ENCODE data around the gene PSG4. TPM values are rescaled to one million over a fixed set of nuclear protein-coding genes. Genes with fewer than 3 reads are reported as not detected.
"Not testable (repeated sequence)": the region's sequence is repeated elsewhere in the genome, so short reads cannot be mapped to it uniquely, and the experiment has no call there.

PSG4 gene
- polyA plus RNA-seq, 1 experiment = 5.7 TPM

DNA sequence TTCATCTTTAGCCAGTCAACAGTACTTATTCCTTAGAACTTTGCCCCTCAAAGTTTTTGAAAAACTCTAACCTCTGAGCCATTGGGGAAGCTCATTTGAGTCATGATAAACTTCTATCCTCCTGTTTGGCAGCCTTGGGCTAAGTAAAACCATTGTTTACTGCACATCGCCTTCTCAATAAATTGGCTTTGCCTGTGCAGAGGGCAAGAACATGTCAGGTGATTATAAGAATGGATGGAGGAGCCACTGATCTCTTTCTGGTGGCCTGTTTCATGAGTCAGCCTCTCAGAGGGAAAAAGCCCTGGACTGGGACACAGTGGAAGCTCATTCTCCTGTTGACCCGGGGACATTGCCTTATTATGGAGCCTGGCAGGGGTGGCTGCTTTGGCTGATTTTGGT, 19.4 kb upstream of the PSG4 start:
- Histone ChIP-seq H3K4me3 (ENCODE audit: low read depth, low read length) (no peak overlapping the region), H3K36me3 (ENCODE audit: control insufficient read depth, insufficient read depth, low read length) (no peaks in the 10 kb centered on the region), H3K27me3 (ENCODE audit: control insufficient read depth, insufficient read depth, low read length) (no peaks in the 10 kb centered on the region)
- ChIA-PET POLR2A (no interaction called here), CTCF (interaction anchor here (0.7 to 1.0 kb wide), 3 partner anchors 13 to 121 kb away, joined by 3 to 4 read pairs (median 3); no protein-coding TSS in a partner anchor)
- DNase-seq (ENCODE audit: low read depth) = no peak
- TF ChIP-seq, protein P1, sequence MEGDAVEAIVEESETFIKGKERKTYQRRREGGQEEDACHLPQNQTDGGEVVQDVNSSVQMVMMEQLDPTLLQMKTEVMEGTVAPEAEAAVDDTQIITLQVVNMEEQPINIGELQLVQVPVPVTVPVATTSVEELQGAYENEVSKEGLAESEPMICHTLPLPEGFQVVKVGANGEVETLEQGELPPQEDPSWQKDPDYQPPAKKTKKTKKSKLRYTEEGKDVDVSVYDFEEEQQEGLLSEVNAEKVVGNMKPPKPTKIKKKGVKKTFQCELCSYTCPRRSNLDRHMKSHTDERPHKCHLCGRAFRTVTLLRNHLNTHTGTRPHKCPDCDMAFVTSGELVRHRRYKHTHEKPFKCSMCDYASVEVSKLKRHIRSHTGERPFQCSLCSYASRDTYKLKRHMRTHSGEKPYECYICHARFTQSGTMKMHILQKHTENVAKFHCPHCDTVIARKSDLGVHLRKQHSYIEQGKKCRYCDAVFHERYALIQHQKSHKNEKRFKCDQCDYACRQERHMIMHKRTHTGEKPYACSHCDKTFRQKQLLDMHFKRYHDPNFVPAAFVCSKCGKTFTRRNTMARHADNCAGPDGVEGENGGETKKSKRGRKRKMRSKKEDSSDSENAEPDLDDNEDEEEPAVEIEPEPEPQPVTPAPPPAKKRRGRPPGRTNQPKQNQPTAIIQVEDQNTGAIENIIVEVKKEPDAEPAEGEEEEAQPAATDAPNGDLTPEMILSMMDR (IDR thresholded peaks at IDR 0.05; ENCODE audit: insufficient read depth, low read depth, low read length) = no peak

DNA sequence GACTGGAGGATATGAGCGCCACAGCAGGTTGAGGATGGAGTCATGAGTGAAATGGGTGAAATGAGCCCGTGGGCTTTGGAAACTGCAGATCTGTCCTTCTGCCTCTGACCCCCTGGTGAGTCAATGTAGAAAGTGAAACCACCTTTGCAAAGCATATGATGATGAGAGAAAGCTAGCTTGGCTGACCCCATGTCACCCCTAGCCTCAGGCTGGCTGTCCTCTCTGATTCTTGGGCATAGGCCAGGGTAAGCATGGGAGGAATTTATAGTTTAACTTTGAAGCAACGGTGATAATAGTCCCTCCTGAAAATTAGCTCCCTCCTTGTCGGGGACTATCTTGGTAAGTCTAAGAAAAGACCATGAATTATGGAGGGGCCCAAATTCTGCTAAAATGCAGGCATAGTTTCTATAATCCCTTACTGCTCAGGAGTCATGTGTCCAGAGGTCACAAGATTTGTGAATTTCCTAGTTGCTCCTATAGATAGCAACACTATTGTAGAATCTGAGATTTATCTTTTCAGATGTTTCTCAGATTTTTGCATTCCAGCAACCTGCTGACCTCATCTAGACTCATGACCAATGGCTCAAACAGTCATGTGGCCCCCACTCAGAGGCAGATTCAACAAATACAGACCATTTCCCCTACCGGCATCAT, 18.9 kb upstream of the PSG4 start:
- POLR2A ChIA-PET = not testable (repeated sequence)
- CTCF ChIA-PET = interaction anchor here (0.7 to 1.0 kb wide), 3 partner anchors 12 to 120 kb away, joined by 3 to 4 read pairs (median 3); no protein-coding TSS in a partner anchor
- peak; percentile 22 for DNase-seq (ENCODE audit: low read depth)

DNA sequence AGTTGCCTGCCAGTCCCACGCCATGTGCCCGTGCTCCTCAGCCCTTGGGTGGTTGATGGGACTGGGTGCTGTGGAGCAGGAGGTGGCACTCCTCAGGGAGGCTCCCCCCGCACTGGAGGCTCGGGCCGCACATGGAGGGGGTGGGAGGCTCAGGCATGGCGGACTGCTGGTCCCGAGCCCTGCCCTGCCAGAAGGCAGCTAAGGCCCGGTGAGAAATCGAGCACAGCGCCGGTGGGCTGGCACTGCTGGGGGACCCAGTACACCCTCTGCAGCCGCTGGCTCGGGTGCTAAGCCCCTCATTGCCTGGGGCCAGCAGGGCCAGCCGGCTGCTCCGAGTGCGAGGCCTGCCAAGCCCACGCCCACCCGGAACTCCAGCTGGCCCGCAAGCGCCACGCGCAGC, 16.5 kb upstream of the PSG4 start:
- DNase-seq (ENCODE audit: low read depth); H3K36me3 ChIP-seq (ENCODE audit: control insufficient read depth, insufficient read depth, low read length); CTCF ChIA-PET; H3K4me3 ChIP-seq (ENCODE audit: low read depth, low read length); H3K27me3 ChIP-seq (ENCODE audit: control insufficient read depth, insufficient read depth, low read length); POLR2A ChIA-PET: not testable (repeated sequence)

More for the DNA sequence above, 18.9 kb upstream of the PSG4 start:
- H3K27me3 ChIP-seq (ENCODE audit: control insufficient read depth, insufficient read depth, low read length); H3K4me3 ChIP-seq (ENCODE audit: low read depth, low read length); H3K36me3 ChIP-seq (ENCODE audit: control insufficient read depth, insufficient read depth, low read length): not testable (repeated sequence)

DNA sequence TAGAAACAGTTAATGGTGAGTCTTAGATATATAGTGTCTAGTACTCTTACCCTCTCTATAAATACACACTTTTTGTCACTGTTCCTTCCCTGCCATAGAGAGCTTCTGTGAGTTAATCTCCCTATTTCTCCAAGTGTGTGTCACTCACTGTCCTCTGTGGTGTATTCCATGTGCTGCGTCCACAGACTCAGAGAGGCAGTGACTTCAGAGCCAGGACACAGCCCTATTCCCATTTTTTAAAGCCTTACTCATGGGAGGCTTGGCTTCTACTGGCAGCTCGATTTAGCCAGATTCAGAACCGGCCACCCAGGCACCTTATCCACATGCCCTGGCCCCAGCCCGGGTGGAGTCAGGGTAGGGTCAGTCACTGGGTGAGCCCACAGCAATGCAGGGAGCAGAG, 13.7 kb upstream of the PSG4 start:
- H3K36me3 ChIP-seq (ENCODE audit: control insufficient read depth, insufficient read depth, low read length); POLR2A ChIA-PET; H3K4me3 ChIP-seq (ENCODE audit: low read depth, low read length); DNase-seq (ENCODE audit: low read depth); CTCF ChIA-PET; H3K27me3 ChIP-seq (ENCODE audit: control insufficient read depth, insufficient read depth, low read length): not testable (repeated sequence)

DNA sequence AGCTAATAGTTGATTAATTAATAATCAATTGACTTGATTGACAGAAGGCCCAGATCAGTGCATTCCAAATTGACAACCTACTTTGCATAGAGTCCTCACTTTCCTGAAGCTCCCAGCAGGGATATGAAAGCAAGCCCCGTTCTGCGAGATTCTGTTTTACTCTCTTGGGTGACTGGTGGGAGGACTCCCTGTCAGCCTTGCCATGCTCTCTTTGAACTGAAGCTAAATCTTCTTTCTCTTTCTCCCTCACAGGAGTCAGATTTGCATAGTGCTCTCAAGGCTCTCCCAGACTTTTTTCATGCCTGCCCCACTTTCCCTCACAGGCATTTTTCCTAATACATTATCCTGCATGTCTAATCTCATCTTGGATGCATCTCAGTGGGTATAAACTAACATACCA, 10.4 kb upstream of the PSG4 start:
- POLR2A ChIA-PET; H3K27me3 ChIP-seq (ENCODE audit: control insufficient read depth, insufficient read depth, low read length); H3K4me3 ChIP-seq (ENCODE audit: low read depth, low read length): not testable (repeated sequence)

DNA sequence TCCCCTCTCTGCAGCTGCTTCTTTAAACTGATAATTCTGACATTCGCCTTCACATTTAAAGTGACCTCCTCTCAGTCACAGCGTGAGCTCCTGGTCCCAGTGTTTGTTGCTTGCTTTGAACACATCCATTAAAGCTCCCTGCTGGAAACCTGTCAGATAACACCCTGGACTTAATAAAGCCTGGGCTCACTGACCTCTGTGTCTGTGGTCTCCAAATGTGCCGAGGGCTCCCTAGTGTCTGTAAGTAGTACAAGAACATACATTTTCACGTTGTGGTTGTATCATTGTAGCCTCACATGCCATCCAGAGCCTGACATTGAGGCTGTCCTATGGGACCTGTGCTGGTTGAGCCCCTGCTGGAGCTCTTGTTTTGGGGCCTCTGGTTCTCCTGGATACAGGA, 2.6 kb upstream of the PSG4 start:
- H3K27me3 ChIP-seq (ENCODE audit: control insufficient read depth, insufficient read depth, low read length) = no peaks in the 10 kb centered on the region
- H3K4me3 ChIP-seq (ENCODE audit: low read depth, low read length) = no peak overlapping the region
- no peak for DNase-seq (ENCODE audit: low read depth)
- ChIA-PET CTCF (interaction anchor here (0.8 to 1.4 kb wide), 2 partner anchors 21 to 62 kb away, joined by 3 to 6 read pairs; no protein-coding TSS in a partner anchor), POLR2A (no interaction called here)
- TF ChIP-seq, protein P1 (IDR thresholded peaks at IDR 0.05; ENCODE audit: insufficient read depth, low read depth, low read length) = no peak
- H3K36me3 ChIP-seq (ENCODE audit: control insufficient read depth, insufficient read depth, low read length) = no peaks in the 10 kb centered on the region

More for the DNA sequence above, 10.4 kb upstream of the PSG4 start:
- not testable (repeated sequence) for DNase-seq (ENCODE audit: low read depth); H3K36me3 ChIP-seq (ENCODE audit: control insufficient read depth, insufficient read depth, low read length)
- CTCF ChIA-PET = interaction anchor here (0.8 kb wide), 1 partner anchor 111 kb away, joined by 3 read pairs; no protein-coding TSS in a partner anchor

DNA sequence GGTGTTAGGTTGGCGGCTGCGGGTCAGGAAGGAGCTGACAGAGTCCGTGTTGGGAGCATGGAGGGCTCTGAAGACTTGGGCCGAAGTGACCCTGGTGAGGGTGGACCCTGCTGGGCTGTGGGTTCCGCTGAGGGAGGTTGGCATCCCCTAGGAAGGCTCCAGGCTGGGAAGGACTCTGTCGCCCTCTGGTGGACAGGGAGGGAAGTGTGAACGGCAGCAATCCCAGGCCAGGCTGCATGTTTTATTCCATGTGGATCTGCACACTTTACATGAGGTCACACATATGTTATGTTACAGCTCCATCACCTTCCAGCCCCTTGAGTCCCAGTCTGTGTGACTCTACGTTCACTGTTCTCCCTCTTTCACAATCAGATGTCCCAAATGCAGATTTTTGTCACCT, 1.7 kb upstream of the PSG4 start:
- POLR2A ChIA-PET; DNase-seq (ENCODE audit: low read depth); H3K36me3 ChIP-seq (ENCODE audit: control insufficient read depth, insufficient read depth, low read length); H3K27me3 ChIP-seq (ENCODE audit: control insufficient read depth, insufficient read depth, low read length); H3K4me3 ChIP-seq (ENCODE audit: low read depth, low read length): not testable (repeated sequence)
- CTCF ChIA-PET = interaction anchor here (0.8 to 1.4 kb wide), 3 partner anchors 19 to 183 kb away, joined by 3 to 6 read pairs (median 3); no protein-coding TSS in a partner anchor
- TF ChIP-seq, protein P1 (IDR thresholded peaks at IDR 0.05; ENCODE audit: insufficient read depth, low read depth, low read length) = peak; percentile 49; the same call in 1 of the 2 replicates

DNA sequence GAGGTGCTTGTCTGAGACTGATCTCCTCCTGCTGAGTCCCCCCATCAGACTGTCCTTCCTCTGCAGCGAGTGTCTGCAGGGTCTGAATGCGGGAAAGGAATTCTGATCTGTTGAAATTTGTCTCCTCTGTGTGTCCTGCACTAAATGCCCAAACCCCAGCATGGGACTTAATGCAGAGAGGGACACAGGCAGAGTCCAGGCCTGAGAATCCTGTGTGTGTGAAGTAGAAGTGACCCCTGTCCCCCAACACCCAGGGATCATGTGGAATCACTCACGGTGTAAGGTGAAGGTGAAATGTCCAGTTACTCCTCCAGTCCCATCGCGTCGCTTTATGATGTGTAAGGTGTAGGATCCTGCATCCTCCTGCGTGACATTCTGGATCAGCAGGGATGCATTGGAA, 1.8 kb downstream of the PSG4 start:
- DNase-seq (ENCODE audit: low read depth); H3K27me3 ChIP-seq (ENCODE audit: control insufficient read depth, insufficient read depth, low read length); H3K4me3 ChIP-seq (ENCODE audit: low read depth, low read length); CTCF ChIA-PET; POLR2A ChIA-PET; H3K36me3 ChIP-seq (ENCODE audit: control insufficient read depth, insufficient read depth, low read length): not testable (repeated sequence)

DNA sequence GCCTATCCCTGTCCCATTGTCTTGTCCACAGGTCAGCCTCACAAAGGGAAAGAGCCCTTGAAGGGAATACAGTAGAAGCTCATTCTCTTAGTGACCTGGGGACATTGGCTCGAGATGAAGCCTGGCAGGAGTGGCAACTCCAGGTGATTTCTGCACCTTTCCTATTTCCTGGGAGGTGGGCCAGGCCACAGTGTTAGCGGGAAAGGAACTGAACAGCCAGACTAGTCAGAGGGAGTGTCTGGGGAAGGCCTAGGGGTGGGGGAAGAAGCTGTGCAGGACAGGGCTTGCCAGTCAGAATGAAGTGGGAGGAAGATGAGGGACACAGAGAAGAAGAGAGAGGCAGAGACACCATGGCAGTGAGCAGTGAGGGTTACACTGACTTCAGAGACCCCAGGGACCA, 3.5 kb downstream of the PSG4 start:
- CTCF ChIA-PET = interaction anchor here (0.6 kb wide), 1 partner anchor 54 kb away, joined by 3 read pairs; no protein-coding TSS in a partner anchor

DNA sequence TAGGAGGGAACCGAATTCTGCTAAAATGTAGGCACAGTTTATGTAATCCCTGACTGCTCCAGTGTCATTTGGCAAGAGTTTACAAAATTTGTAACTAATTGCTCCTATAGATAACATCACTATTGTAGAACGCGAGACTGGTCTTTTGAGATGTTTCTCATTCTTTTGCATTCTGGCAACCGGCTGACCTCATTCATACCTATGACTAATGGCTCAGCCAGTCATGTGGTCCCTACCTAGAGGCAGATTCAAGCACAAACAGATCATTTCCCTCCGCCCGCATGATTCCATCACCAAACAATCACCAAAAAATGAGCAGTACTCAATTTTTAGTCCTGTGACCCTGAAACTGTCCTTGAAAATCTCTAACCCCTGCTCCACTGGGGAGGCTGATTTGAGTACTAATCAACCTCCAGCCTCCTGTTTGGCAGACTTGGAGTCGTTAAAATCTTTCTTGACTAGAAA, 4.1 kb downstream of the PSG4 start:
- peak; percentile 82 for DNase-seq (ENCODE audit: low read depth)
- H3K27me3 ChIP-seq (ENCODE audit: control insufficient read depth, insufficient read depth, low read length); H3K4me3 ChIP-seq (ENCODE audit: low read depth, low read length); POLR2A ChIA-PET; H3K36me3 ChIP-seq (ENCODE audit: control insufficient read depth, insufficient read depth, low read length): not testable (repeated sequence)
- CTCF ChIA-PET = interaction anchor here (1.1 kb wide), 1 partner anchor 10 kb away, joined by 3 read pairs; no protein-coding TSS in a partner anchor

More for the DNA sequence above, 3.5 kb downstream of the PSG4 start:
- H3K4me3 ChIP-seq (ENCODE audit: low read depth, low read length); DNase-seq (ENCODE audit: low read depth); H3K36me3 ChIP-seq (ENCODE audit: control insufficient read depth, insufficient read depth, low read length); H3K27me3 ChIP-seq (ENCODE audit: control insufficient read depth, insufficient read depth, low read length); POLR2A ChIA-PET: not testable (repeated sequence)
